GM23338 (cell line): ENCODE measurements around the gene GPANK1. TPM values are rescaled to one million over a fixed set of nuclear protein-coding genes. Genes with fewer than 3 reads are reported as not detected.

ENCODE experiments used
- ATAC-seq: fragments of 200-7000 bp; cut with Tn5 transposase; 3 replicates; pipeline ENCODE4 v1.9.1; 2020
- DNase-seq: peaks from one replicate; pipeline ENCODE4 v3.0.0-alpha.2; 2015; ENCODE audit warnings: low spot score
- H2AFZ ChIP-seq: fragments of 200-600 bp; sonication (generic); 2 replicates; pipeline ENCODE4 v1.8.0; 2016; ENCODE audit warnings: antibody characterized with exemption, mild to moderate bottlenecking, moderate library complexity
- H3F3A ChIP-seq: fragments of 200-600 bp; sonication (generic); replicated peaks from 2 replicates; pipeline ENCODE4 v1.8.0; 2017; ENCODE audit warnings: antibody characterized with exemption, mixed run types, low read depth
- H3K27ac ChIP-seq: fragments of 200-600 bp; sonication (generic); 2 replicates; pipeline ENCODE4 v1.6.1; 2016; ENCODE audit warnings: low read depth
- H3K27me3 ChIP-seq: fragments of 200-600 bp; sonication (generic); 2 replicates; pipeline ENCODE4 v1.8.0; 2016; ENCODE audit warnings: mild to moderate bottlenecking, mixed run types, moderate library complexity; ENCODE audit not compliant: insufficient read depth
- H3K36me3 ChIP-seq: fragments of 200-600 bp; sonication (generic); 2 replicates; pipeline ENCODE4 v1.8.0; 2016; ENCODE audit warnings: mild to moderate bottlenecking; ENCODE audit not compliant: insufficient read depth
- H3K4me1 ChIP-seq: fragments of 200-600 bp; sonication (generic); 2 replicates; pipeline ENCODE4 v1.8.0; 2016; ENCODE audit warnings: mild to moderate bottlenecking, moderate library complexity; ENCODE audit not compliant: insufficient read depth
- H3K4me2 ChIP-seq: fragments of 200-600 bp; sonication (generic); 2 replicates; pipeline ENCODE4 v1.7.1; 2017; ENCODE audit warnings: mixed run types
- H3K4me3 ChIP-seq: fragments of 200-600 bp; sonication (generic); 2 replicates; pipeline ENCODE4 v1.6.1; 2016; ENCODE audit warnings: mixed run types
- H3K79me2 ChIP-seq: fragments of 200-600 bp; sonication (generic); replicated peaks from 2 replicates; pipeline ENCODE4 v1.8.0; 2017; ENCODE audit warnings: mild to moderate bottlenecking; ENCODE audit not compliant: insufficient read depth
- H3K9me2 ChIP-seq: fragments of 200-600 bp; sonication (generic); 2 replicates; pipeline ENCODE4 v1.8.0; 2017; ENCODE audit not compliant: insufficient read depth
- H4K20me1 ChIP-seq: fragments of 200-600 bp; sonication (generic); replicated peaks from 2 replicates; pipeline ENCODE4 v1.8.0; 2017; ENCODE audit warnings: mild to moderate bottlenecking; ENCODE audit not compliant: insufficient read depth
- H3K27ac Mint-ChIP-seq: 2 replicates; pipeline ENCODE4 v1.8.0; 2020; ENCODE audit warnings: inconsistent platforms, mild to moderate bottlenecking, moderate library complexity, mixed read lengths
- H3K27me3 Mint-ChIP-seq: 3 replicates; pipeline ENCODE4 v1.8.0; 2022; ENCODE audit warnings: low read depth, mild to moderate bottlenecking, moderate library complexity, mixed read lengths, inconsistent platforms; ENCODE audit not compliant: insufficient read depth, poor library complexity
- H3K36me3 Mint-ChIP-seq: 3 replicates; pipeline ENCODE4 v1.8.0; 2021; ENCODE audit warnings: low read depth, mild to moderate bottlenecking, inconsistent platforms, moderate library complexity, mixed read lengths
- H3K4me1 Mint-ChIP-seq: 3 replicates; pipeline ENCODE4 v1.8.0; 2020; ENCODE audit warnings: mild to moderate bottlenecking, inconsistent platforms, mixed read lengths
- H3K4me3 Mint-ChIP-seq: 3 replicates; pipeline ENCODE4 v1.8.0; 2021; ENCODE audit warnings: moderate library complexity, mild to moderate bottlenecking, inconsistent platforms, mixed read lengths
- H3K9me3 Mint-ChIP-seq: 3 replicates; pipeline ENCODE4 v1.8.0; 2020; ENCODE audit warnings: moderate library complexity, mild to moderate bottlenecking, inconsistent platforms, mixed read lengths
- CREB1 ChIP-seq: fragments of 250-450 bp; sonication (Bioruptor Pico); IDR thresholded peaks from 2 replicates; pipeline ENCODE4 v1.5.0; 2020; ENCODE audit warnings: low read depth, mild to moderate bottlenecking, moderate library complexity
- EZH2 ChIP-seq: fragments of 200-600 bp; sonication (generic); IDR thresholded peaks from one replicate; pipeline ENCODE4 v1.8.0; 2017; ENCODE audit warnings: antibody characterized with exemption, mild to moderate bottlenecking, low read depth; ENCODE audit not compliant: unreplicated experiment
- EZH2phosphoT487 ChIP-seq: fragments of 200-600 bp; sonication (generic); IDR thresholded peaks from one replicate; pipeline ENCODE4 v1.8.1; 2018; ENCODE audit warnings: antibody characterized with exemption; ENCODE audit not compliant: unreplicated experiment
- JUNB ChIP-seq: IDR thresholded peaks from one replicate; pipeline ENCODE4 v1.6.1; 2016; ENCODE audit warnings: antibody characterized with exemption; ENCODE audit not compliant: unreplicated experiment
- NANOG ChIP-seq: IDR thresholded peaks from 2 replicates; pipeline ENCODE4 v1.6.1; 2016; ENCODE audit warnings: antibody characterized with exemption, borderline replicate concordance
- POLR2AphosphoS5 ChIP-seq: IDR thresholded peaks from 2 replicates; pipeline ENCODE4 v1.6.1; 2016; ENCODE audit warnings: antibody characterized with exemption, low read depth
- STAT1 ChIP-seq: IDR thresholded peaks from one replicate; pipeline ENCODE4 v1.6.1; 2016; ENCODE audit warnings: antibody characterized with exemption; ENCODE audit not compliant: unreplicated experiment
- ZNF114 ChIP-seq: fragments of 250-450 bp; sonication (Bioruptor Pico); IDR thresholded peaks from 2 replicates; pipeline ENCODE4 v1.5.0; 2020; ENCODE audit warnings: mild to moderate bottlenecking, moderate library complexity
- ZNF331 ChIP-seq: fragments of 250-450 bp; sonication (Bioruptor Pico); IDR thresholded peaks from 2 replicates; pipeline ENCODE4 v1.5.0; 2020; ENCODE audit warnings: low read depth, mild to moderate bottlenecking, moderate library complexity
- polyA plus RNA-seq: library from polyadenylated mRNA; unstranded; fragments of >200 nt; fragmentation: Nextera tagmentation; extraction: Ambion mirVana; gene quantifications from 2 replicates; pipeline ENCODE4 v1.2.1, GENCODE V29; 2016
- total RNA-seq: library from RNA; depleted of rRNA; stranded (reverse); fragments of >200 nt; shearing (Covaris generic); gene quantifications from 2 replicates; pipeline ENCODE4 v1.2.3, GENCODE V29; 2014
- TF ChIP-seq, protein P1 (sequence below): IDR thresholded peaks from one replicate; pipeline ENCODE4 v1.6.1; 2018; ENCODE audit warnings: antibody characterized with exemption; ENCODE audit not compliant: unreplicated experiment
- TF ChIP-seq, protein P2 (sequence below), 2 experiments: fragments of 200-600 bp in 1 of 2; sonication (generic) in 1 of 2; conservative IDR thresholded peaks; 2 replicates each; pipeline versions ENCODE4 v1.5.1 to v1.6.1; 2016 to 2017; ENCODE audit warnings: antibody characterized with exemption in 2 of 2, low read depth in 2 of 2, mild to moderate bottlenecking in 2 of 2, moderate library complexity in 1 of 2
- TF ChIP-seq, protein P3 (sequence below): fragments of 250-450 bp; sonication (Bioruptor Pico); IDR thresholded peaks from 2 replicates; pipeline ENCODE4 v1.5.0; 2020; ENCODE audit warnings: mild to moderate bottlenecking, moderate library complexity
- TF ChIP-seq, protein P4 (sequence below): IDR thresholded peaks from 2 replicates; pipeline ENCODE4 v1.6.1; 2016; ENCODE audit warnings: antibody characterized with exemption

The GPANK1 gene
- total and polyA plus RNA-seq, 2 experiments from 2014 or later, result 27.1 to 49.2 TPM

DNA sequence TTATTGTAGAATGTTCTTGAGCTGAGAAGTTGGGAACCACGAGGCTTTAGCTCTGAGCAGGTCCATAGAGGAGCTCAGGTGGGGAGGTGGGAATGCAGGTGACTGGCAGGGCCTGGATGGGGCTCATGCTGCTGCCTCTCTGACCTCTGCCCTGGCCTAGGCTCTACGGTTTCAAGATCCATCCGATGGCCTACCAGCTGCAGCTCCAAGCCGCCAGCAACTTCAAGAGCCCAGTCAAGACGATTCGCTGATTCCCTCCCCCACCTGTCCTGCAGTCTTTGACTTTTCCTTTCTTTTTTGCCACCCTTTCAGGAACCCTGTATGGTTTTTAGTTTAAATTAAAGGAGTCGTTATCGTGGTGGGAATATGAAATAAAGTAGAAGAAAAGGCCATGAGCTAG, 4.9 kb upstream of the GPANK1 start, which contains the start of gene LY6G5B:
LY6G5B (plus strand) TSS at position 301 of the 400 bp plus-strand sequence. CDS start 975 bp downstream, outside the sequence.
- H3K4me1 ChIP-seq, result peaks cover 3% of the 10 kb centered on the region; the same call in 1 of the 2 replicates
- peaks cover 10% of the 10 kb centered on the region for H3K4me1 Mint-ChIP-seq
- H3K9me3 Mint-ChIP-seq, result no peaks in the 10 kb centered on the region; the same call in 2 of the 3 replicates
- no peaks in the 10 kb centered on the region for H3K27me3 ChIP-seq
- H3K4me3 ChIP-seq, result no peak within 1 kb of the TSS
- DNase-seq (no peak), ATAC-seq (no peak)
- H3K36me3 Mint-ChIP-seq, result peaks cover 75% of the 10 kb centered on the region
- H3K4me3 Mint-ChIP-seq, result no peak within 1 kb of the TSS; the same call in 2 of the 3 replicates
- H3K79me2 ChIP-seq, result peaks cover 29% of the 10 kb centered on the region
- no peaks in the 10 kb centered on the region for H3K9me2 ChIP-seq
- TF ChIP-seq, protein P1, sequence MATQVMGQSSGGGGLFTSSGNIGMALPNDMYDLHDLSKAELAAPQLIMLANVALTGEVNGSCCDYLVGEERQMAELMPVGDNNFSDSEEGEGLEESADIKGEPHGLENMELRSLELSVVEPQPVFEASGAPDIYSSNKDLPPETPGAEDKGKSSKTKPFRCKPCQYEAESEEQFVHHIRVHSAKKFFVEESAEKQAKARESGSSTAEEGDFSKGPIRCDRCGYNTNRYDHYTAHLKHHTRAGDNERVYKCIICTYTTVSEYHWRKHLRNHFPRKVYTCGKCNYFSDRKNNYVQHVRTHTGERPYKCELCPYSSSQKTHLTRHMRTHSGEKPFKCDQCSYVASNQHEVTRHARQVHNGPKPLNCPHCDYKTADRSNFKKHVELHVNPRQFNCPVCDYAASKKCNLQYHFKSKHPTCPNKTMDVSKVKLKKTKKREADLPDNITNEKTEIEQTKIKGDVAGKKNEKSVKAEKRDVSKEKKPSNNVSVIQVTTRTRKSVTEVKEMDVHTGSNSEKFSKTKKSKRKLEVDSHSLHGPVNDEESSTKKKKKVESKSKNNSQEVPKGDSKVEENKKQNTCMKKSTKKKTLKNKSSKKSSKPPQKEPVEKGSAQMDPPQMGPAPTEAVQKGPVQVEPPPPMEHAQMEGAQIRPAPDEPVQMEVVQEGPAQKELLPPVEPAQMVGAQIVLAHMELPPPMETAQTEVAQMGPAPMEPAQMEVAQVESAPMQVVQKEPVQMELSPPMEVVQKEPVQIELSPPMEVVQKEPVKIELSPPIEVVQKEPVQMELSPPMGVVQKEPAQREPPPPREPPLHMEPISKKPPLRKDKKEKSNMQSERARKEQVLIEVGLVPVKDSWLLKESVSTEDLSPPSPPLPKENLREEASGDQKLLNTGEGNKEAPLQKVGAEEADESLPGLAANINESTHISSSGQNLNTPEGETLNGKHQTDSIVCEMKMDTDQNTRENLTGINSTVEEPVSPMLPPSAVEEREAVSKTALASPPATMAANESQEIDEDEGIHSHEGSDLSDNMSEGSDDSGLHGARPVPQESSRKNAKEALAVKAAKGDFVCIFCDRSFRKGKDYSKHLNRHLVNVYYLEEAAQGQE, result no peak
- TF ChIP-seq ZNF331 (CRISPR knock-in tag) (no peak), STAT1 (no peak), CREB1 (CRISPR knock-in tag) (no peak), POLR2AphosphoS5 (no peak), JUNB (no peak), EZH2 (no peak), ZNF114 (no peak), EZH2phosphoT487 (no peak), NANOG (no peak)
- TF ChIP-seq, protein P2, sequence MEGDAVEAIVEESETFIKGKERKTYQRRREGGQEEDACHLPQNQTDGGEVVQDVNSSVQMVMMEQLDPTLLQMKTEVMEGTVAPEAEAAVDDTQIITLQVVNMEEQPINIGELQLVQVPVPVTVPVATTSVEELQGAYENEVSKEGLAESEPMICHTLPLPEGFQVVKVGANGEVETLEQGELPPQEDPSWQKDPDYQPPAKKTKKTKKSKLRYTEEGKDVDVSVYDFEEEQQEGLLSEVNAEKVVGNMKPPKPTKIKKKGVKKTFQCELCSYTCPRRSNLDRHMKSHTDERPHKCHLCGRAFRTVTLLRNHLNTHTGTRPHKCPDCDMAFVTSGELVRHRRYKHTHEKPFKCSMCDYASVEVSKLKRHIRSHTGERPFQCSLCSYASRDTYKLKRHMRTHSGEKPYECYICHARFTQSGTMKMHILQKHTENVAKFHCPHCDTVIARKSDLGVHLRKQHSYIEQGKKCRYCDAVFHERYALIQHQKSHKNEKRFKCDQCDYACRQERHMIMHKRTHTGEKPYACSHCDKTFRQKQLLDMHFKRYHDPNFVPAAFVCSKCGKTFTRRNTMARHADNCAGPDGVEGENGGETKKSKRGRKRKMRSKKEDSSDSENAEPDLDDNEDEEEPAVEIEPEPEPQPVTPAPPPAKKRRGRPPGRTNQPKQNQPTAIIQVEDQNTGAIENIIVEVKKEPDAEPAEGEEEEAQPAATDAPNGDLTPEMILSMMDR (conservative IDR thresholded peaks at IDR 0.05; ENCODE audit: low read depth in 2 of 2), result no peak
- TF ChIP-seq, protein P3, sequence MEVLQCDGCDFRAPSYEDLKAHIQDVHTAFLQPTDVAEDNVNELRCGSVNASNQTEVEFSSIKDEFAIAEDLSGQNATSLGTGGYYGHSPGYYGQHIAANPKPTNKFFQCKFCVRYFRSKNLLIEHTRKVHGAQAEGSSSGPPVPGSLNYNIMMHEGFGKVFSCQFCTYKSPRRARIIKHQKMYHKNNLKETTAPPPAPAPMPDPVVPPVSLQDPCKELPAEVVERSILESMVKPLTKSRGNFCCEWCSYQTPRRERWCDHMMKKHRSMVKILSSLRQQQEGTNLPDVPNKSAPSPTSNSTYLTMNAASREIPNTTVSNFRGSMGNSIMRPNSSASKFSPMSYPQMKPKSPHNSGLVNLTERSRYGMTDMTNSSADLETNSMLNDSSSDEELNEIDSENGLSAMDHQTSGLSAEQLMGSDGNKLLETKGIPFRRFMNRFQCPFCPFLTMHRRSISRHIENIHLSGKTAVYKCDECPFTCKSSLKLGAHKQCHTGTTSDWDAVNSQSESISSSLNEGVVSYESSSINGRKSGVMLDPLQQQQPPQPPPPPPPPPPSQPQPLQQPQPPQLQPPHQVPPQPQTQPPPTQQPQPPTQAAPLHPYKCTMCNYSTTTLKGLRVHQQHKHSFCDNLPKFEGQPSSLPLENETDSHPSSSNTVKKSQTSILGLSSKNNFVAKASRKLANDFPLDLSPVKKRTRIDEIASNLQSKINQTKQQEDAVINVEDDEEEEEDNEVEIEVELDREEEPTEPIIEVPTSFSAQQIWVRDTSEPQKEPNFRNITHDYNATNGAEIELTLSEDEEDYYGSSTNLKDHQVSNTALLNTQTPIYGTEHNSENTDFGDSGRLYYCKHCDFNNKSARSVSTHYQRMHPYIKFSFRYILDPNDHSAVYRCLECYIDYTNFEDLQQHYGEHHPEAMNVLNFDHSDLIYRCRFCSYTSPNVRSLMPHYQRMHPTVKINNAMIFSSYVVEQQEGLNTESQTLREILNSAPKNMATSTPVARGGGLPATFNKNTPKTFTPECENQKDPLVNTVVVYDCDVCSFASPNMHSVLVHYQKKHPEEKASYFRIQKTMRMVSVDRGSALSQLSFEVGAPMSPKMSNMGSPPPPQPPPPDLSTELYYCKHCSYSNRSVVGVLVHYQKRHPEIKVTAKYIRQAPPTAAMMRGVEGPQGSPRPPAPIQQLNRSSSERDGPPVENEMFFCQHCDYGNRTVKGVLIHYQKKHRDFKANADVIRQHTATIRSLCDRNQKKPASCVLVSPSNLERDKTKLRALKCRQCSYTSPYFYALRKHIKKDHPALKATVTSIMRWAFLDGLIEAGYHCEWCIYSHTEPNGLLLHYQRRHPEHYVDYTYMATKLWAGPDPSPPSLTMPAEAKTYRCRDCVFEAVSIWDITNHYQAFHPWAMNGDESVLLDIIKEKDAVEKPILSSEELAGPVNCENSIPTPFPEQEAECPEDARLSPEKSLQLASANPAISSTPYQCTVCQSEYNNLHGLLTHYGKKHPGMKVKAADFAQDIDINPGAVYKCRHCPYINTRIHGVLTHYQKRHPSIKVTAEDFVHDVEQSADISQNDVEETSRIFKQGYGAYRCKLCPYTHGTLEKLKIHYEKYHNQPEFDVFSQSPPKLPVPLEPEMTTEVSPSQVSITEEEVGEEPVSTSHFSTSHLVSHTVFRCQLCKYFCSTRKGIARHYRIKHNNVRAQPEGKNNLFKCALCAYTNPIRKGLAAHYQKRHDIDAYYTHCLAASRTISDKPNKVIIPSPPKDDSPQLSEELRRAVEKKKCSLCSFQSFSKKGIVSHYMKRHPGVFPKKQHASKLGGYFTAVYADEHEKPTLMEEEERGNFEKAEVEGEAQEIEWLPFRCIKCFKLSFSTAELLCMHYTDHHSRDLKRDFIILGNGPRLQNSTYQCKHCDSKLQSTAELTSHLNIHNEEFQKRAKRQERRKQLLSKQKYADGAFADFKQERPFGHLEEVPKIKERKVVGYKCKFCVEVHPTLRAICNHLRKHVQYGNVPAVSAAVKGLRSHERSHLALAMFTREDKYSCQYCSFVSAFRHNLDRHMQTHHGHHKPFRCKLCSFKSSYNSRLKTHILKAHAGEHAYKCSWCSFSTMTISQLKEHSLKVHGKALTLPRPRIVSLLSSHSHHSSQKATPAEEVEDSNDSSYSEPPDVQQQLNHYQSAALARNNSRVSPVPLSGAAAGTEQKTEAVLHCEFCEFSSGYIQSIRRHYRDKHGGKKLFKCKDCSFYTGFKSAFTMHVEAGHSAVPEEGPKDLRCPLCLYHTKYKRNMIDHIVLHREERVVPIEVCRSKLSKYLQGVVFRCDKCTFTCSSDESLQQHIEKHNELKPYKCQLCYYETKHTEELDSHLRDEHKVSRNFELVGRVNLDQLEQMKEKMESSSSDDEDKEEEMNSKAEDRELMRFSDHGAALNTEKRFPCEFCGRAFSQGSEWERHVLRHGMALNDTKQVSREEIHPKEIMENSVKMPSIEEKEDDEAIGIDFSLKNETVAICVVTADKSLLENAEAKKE, result no peak
- TF ChIP-seq, protein P4, sequence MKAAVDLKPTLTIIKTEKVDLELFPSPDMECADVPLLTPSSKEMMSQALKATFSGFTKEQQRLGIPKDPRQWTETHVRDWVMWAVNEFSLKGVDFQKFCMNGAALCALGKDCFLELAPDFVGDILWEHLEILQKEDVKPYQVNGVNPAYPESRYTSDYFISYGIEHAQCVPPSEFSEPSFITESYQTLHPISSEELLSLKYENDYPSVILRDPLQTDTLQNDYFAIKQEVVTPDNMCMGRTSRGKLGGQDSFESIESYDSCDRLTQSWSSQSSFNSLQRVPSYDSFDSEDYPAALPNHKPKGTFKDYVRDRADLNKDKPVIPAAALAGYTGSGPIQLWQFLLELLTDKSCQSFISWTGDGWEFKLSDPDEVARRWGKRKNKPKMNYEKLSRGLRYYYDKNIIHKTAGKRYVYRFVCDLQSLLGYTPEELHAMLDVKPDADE, result no peak
- H4K20me1 ChIP-seq, result peaks cover 12% of the 10 kb centered on the region; the same call in 1 of the 2 replicates
- no peak within 1 kb of the TSS for H3K27ac Mint-ChIP-seq
- H3K27me3 Mint-ChIP-seq, result peaks cover 18% of the 10 kb centered on the region
- H3K27ac ChIP-seq, result no peak within 1 kb of the TSS
- H2AFZ ChIP-seq, result no peak within 1 kb of the TSS
- peaks cover 34% of the 10 kb centered on the region for H3K36me3 ChIP-seq
- H3K4me2 ChIP-seq, result no peak within 1 kb of the TSS
- peaks cover 2% of the 10 kb centered on the region; the same call in 1 of the 2 replicates for H3F3A ChIP-seq
